GM12873 (cell line): ENCODE results near the gene NKX1-2.

ENCODE experiments used
- TF ChIP-seq, protein P1 (sequence below): IDR thresholded peaks from 2 replicates; pipeline ENCODE4 v1.5.1; 2012; ENCODE audit warnings: low read depth, mild to moderate bottlenecking, moderate library complexity, low read length, control low read depth; ENCODE audit not compliant: insufficient read depth; ENCODE audit errors: missing control alignments

NKX1-2 gene

DNA sequence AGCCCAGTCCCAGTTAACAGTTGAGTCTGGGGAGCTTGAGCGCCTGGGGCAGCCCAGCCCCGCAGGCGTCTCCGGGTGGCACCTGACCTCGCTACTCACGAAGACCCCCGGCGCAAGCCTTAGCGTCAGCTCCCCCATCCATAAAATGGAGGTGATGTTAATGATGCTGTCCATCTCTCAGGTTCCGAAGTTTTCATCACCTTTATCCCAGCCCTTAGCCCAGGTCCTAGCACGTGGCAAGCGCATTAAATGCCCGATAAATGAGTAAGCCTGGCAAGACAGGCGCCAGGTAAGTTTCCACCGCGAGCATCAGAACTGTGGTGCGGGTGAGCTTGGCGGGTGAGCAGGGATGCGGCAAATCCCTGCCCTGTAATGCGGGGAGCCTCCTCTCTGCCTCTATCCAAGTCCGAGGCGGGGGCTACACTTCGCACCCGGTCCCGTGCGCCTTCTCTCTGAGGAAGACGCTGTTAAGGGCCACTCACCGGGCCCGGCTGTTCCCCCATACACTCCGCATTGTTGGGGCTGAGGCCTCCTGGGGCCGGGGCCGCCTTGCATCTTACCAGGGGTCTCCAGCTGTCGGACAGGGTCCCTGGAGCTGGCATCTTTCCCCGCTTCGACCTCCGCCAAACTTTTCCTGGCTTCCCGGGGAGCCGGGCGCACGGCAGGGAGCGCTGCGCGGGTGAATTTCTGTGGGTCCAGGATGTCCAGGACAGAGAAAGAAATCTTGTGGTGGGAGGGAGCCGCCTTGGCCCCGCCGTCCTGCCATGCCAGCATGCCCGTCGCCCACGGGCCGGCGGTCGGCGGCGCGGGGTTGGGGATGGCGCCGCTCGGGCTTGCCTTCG is 444 bp downstream of the NKX1-2 start:
- TF ChIP-seq, protein P1, sequence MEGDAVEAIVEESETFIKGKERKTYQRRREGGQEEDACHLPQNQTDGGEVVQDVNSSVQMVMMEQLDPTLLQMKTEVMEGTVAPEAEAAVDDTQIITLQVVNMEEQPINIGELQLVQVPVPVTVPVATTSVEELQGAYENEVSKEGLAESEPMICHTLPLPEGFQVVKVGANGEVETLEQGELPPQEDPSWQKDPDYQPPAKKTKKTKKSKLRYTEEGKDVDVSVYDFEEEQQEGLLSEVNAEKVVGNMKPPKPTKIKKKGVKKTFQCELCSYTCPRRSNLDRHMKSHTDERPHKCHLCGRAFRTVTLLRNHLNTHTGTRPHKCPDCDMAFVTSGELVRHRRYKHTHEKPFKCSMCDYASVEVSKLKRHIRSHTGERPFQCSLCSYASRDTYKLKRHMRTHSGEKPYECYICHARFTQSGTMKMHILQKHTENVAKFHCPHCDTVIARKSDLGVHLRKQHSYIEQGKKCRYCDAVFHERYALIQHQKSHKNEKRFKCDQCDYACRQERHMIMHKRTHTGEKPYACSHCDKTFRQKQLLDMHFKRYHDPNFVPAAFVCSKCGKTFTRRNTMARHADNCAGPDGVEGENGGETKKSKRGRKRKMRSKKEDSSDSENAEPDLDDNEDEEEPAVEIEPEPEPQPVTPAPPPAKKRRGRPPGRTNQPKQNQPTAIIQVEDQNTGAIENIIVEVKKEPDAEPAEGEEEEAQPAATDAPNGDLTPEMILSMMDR = no peak

GRCh38 chr10:124448696-124449169 is 1.1 kb downstream of the NKX1-2 start:
- TF ChIP-seq, protein P1 = no peak

DNA sequence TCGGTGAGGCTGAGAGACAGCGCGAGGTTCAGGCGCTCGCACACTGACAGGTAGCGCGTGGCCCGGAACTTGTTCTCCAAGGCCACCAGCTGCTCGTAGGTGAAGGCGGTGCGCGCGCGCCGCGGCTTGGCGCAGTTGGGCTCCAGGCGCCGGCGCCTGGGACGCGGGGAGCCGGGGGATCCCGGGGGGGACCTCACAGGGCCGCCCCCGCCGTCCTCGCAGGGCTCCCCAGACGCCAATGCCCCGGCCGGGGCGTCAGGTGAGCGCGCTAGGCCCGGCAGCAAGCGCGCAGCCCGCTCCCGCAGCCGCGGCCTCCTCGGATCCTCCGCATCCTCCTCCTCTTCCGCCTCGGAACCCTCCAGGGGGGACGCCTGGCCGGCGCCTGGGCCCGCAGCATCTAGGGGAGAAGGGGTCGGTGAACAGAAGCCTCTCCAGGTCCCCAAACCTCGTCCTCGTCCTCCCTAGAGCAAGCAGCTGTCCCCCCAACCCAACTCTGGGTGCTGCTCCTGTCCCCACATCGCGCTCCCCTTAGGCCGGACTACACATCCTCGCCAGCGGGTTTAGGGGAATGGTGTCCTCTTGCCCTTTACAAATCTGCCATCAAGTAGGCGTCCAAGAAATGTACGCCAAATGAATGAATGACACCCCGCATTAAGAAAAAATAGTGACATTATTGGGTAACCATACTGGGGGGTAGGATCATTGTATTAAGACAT is 1.9 kb downstream of the NKX1-2 start:
- TF ChIP-seq, protein P1 = no peak

DNA sequence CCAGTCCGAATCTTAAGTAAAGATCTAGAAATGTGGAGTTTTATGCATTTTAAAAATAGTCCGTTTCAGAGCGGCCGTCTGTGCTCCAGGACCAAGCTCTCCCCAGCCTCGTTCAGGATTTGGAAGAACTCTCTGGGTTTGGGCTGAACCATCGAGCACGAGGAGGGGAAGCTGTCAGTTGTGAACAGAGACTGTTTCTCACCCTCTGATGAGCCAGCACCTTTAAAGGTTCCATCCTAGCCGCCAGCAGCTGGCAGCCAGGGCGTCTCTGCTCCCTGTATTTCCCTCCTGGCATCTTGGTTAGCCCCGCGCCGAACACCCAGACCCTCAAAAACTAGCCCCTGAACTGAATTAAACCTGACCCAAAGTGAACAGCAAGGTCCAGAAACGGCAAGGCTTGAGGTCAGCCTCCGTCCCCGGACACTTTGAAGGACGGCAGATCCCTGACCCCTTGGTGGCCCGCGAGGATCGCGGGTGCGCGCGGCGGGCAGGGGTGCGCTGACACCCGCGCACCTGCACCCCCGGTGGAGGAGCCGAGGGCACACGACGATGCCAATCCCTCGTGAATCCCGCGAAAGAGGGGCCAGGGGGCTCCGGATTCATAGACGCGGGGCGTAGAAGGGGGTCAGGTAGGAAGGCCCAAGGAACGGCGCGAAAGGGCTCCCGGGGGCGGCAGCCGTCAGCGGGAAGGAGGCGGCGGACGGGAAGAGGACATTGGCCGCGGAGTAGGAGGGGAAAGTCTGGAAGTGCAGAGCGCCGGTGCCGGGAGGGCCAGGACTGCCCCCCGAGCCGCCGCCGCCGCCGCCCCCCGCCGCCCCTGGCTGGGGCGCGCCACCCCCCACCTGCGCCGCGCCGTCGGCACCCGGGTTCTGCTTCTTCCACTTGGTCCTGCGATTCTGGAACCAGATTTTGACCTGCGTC is 2.7 kb downstream of the NKX1-2 start:
- TF ChIP-seq, protein P1 = no peak

- TF ChIP-seq, protein P1 = no peak
Measured at GRCh38 chr10:124436191-124436638, 13.6 kb downstream of the NKX1-2 start.

- TF ChIP-seq, protein P1 = no peak
Measured at GRCh38 chr10:124433461-124433860, 16.4 kb downstream of the NKX1-2 start.
